ENCODE results near the gene CDS2.

CDS2 gene

GRCh38 chr20:5119435-5120184, 7.2 kb upstream of the CDS2 start, which contains the start of gene PCNA:
TSS of gene PCNA (minus strand) at chr20:5119958. CDS start at chr20:5119798, 160 bp downstream.
- DNase-seq: peak; percentile 97

GRCh38 chr20:5120185-5120476, 6.7 kb upstream of the CDS2 start:
- no peak for DNase-seq

DNA sequence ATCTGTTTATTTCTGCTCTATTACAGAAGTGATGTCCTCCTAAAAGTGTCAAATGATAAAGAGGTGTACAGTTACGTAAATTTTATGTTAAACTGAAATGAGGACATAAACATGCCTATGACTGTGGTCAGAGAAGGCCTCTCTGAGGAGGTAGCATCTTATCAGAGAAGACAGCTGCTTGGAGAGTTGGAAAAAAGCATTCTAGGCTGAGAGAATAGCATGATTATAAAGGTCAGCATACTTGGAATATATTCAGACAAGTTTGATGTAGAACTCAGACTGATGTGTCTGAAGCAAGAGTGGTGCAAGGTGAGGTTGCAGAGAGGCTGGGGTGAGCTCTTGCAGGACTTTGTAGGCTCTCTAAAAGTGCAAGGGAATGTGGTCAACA, 3.9 kb upstream of the CDS2 start:
- no peak for DNase-seq

DNA sequence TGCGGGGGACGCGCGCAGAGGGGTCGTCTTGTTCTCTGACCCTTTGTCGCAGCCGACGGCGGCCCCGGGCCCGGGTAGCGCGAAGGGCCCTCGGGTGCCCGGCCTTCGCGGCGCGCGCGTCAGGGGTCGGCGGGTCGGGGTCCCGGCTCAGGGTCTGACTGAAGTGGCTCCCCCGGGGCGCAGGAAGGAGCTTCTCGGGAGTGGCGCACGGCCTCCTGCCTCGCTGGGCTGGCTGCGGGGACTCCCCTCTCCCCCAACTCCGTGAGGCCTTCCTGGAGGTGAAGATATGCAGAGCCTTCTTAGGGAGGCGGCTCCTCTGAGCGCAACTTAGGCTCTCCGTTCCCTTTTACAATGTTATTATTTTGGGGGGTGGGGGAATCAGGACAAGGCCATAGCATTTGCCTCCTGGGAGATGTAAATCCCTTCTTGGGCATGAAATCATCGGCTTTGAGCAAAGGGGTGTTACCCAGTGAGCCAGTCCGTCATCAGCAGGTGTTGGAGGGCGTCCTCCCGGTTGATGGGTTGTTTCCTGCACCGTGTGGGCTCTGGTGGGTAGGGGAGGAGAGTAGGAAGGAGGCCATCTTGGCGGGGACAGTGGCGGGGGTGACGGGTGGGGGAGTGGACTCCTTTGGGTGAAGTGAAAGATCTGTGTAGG, 523 bp downstream of the CDS2 start:
- DNase-seq: peak; percentile 40

DNA sequence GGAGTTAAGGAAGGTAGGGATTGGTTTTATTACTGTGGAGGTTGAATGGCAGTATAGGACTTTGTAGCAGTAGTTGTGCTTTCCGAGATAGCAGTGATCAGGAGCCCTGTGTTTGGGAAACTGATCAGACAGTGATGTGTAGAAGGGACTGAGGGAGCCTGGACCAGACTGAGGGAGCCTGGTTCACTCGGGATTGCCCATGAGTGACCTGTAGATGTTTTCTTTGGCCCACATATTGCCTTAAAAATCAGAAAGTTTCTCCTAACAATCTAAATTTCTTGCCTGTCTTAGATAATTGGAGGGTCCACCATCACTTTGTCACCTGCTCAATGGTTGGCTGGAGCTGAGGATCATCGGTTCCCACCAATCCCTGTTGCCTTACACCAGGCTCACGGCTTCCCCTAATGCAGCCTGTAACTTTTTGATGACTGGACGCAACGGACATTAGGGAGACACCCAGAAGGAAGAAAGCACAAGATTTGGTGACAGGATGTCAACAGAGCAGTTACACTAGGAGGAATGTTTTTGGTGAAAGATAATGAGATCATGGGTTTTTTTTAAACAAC, 1.1 kb downstream of the CDS2 start:
- DNase-seq: no peak

- no peak for DNase-seq
Measured at GRCh38 chr20:5128886-5129285, 2.1 kb downstream of the CDS2 start.

DNA sequence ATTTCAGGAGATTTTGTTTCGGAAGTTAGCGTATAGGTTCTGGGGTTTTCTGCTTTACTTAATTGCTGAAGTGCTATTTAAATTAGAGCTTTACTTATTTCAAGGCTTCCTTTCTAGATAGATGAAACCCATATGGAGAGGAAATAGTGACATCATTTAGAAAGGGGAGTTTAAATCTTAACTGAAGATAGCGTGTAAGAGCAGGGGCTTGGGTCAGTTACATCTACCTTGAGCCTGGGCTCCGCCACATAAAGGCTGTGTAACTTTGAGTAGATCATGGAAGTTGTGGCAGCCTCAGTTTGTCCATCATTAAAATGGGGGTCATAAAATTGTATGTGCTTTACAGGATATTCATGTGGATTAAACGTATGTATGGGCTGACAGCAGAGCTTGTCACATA, 4.7 kb downstream of the CDS2 start:
- no peak for DNase-seq

- no peak for DNase-seq
Measured at GRCh38 chr20:5133998-5134397, 7.2 kb downstream of the CDS2 start.

- DNase-seq: no peak
Measured at GRCh38 chr20:5135363-5136012, 8.7 kb downstream of the CDS2 start.

DNA sequence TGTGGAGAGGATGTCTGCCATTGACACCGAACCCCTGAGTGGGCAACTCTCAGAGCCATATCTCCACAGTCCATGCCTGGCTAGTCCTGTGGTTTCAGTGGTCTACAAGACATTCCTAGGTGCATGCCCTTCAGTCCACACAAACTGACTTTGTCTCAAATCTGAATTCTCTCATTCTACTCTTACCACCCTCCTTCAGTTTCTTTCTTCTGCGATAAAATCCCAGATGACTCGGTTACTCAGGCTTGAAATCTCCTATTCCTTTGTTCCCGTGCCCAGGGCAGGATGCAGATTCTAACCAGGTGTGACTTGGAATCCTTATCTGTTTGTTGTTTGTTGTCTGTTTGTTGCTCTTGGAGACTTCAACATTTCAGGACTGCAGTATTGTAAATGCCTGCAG, 9.3 kb downstream of the CDS2 start:
- DNase-seq: no peak

DNA sequence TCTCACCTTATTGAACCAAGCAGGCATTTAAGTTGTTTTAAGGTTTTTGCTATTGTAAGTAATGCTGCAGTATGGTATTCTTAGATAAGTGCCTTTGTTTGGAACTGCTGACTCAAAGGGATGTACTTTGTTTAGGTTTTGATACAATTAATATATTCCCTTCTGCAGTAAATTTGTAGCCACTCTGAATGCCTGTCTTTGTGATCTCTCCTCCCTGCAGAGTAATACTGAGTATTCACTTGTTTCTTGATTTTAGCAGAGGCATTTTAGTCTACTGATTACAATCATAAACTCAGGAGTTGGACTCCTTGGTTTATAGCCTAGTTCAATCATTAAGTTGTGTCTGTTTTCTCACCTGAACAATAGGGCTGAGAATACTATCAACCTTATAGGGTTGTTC, 13.4 kb downstream of the CDS2 start:
- DNase-seq: no peak

DNA sequence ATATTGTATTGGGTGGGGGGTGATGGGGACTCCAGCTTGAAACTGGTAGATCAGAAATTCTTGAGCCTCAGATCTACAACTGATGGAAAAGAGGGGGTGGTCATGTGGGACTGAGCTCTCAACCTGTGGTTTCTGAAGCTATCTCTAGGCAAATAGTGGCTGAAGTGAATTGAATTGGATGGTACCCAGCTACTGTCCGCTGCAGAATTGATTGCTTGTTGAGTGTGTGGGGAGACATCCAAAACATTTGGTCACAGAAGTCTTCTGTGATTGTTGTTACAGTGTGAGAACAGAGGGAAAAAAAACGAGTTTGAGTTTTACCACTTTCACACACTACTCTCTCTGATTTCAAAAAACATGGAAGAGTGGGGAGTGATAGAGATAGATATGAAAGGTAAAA, 14.8 kb downstream of the CDS2 start:
- DNase-seq: no peak

DNA sequence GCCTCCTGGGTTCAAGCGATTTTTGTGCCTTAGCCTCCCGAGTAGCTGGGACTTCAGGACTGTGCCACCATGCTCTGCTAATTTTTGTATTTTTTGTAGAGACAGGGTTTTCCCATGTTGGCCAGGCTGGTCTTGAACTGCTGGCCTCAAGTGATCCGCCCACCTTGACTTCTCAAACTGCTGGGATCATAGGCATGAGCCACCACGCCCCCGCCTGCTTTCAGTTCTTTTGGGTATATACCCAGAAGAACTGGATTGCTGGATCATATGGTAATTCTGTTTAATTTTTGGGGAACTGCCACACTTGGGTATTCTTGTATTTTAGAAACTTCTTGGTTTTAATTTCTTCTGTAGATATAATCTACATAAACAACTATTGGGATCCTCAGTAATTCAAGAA, 17.0 kb downstream of the CDS2 start:
- no peak for DNase-seq

DNA sequence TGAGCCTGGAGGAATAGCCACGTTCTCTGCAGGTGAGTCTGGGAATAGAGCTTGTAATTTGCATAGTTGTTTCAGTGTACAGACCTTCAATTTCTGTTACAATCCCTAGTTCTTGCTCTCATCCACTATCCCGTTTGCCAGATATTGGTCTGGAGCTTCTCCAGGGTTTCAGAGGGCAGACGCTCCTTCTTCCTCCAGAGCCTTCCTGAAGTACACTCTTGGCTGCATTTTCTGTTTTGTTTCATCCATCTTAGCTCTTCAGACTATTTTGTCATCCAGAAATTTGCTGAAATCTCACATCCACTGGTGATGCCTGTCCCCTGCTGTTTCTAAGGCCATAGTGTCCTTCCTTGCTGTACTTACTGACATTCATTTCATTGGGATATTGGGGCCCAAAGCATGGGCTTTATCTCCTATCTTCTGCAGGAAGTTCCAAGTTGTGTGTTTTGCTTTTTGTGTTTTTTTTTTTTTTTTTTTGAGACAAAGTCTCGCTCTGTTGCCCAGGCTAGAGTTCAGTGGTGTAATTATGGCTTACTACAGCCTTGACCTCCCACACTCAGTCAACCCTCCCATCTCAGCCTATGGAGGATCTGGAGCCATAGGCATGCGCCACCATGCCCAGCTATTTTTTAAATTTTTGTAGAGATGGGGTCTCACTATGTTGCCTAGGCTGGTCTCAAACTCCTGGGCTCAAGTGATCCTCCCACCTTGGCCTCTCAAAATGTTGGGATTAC, 18.7 kb downstream of the CDS2 start:
- DNase-seq: no peak

GRCh38 chr20:5146099-5146668, 19.4 kb downstream of the CDS2 start:
- no peak for DNase-seq

GRCh38 chr20:5146871-5147592, 20.2 kb downstream of the CDS2 start:
- DNase-seq: no peak

GRCh38 chr20:5148581-5148980, 21.8 kb downstream of the CDS2 start:
- no peak for DNase-seq

- no peak for DNase-seq
Measured at GRCh38 chr20:5149892-5150225, 23.1 kb downstream of the CDS2 start.

DNA sequence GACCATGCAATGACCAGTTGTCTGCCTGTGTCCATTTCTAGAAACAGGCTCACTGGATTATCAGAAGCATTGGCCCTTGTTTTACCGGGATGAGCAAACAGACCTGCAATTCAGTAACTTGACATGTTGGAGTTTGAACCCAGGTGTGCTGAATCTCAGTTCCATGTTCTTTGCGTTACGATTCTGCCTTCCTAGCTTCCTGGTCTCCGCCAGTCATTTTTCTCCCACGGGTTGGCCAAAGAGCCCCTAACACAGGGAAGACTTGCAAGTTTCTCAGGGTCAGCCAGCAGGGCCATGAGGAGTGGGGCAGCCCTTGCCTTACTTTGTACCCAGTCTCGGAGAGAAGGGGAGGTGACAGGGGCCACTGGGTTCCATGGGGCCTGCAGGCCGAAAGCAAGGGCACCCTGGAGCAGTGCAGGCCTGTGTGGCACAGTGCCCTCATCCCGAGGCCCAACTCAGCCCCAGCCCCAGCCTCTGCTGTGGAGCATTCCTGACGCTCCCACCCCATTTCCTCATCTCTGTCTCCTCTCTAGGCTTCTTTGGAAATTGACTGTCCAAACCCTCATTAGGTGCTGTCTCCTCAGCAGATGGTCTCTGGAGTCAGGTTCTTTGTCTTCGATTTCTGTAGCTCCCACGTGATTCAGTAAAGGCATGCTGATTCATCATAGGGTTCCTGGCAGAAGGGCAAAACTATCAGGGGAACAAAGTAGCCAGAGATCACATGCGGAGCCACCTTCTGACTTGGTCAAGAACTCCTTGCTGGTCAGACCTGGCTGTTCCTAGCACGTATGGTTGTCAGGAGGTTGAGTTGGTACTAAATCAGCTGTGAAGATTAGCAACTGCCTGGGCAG, 23.6 kb downstream of the CDS2 start:
- DNase-seq: no peak

GRCh38 chr20:5153152-5153467, 26.3 kb downstream of the CDS2 start:
- DNase-seq: no peak

Data from NCI-H1092 (cell line).